Esophagus muscularis mucosa (tissue), 4 donors: Measurements from ENCODE around the gene ABHD8. TPM values are rescaled to one million over a fixed set of nuclear protein-coding genes. Genes with fewer than 3 reads are reported as not detected.

Experiments used
- DNase-seq: peaks from one replicate; pipeline ENCODE4 v3.0.0-alpha.2; 2017; ENCODE audit errors: extremely low spot score
- H3K27ac ChIP-seq, 4 donors: fragments of 200-600 bp; sonication (generic); replicated peaks in 1 of 4; 1 replicate in 3 of 4; 2 replicates in 1 of 4; pipeline ENCODE4 v1.5.1; 2016 to 2019; ENCODE audit warnings: mild to moderate bottlenecking in 1 of 4
- H3K27me3 ChIP-seq, 4 donors: fragments of 200-600 bp; sonication (generic); one replicate each; pipeline versions ENCODE4 v1.5.1 to v1.6.0; 2016 to 2019
- H3K36me3 ChIP-seq, 4 donors: fragments of 200-600 bp; sonication (generic); one replicate each; pipeline ENCODE4 v1.5.1; 2016 to 2019
- H3K4me1 ChIP-seq, 4 donors: fragments of 200-600 bp; sonication (generic); one replicate each; pipeline ENCODE4 v1.5.1; 2016 to 2019
- H3K4me3 ChIP-seq, 4 donors: fragments of 200-600 bp; sonication (generic); 1 replicate in 2 of 4; 2 replicates in 2 of 4; pipeline ENCODE4 v1.5.1; 2016 to 2019; ENCODE audit warnings: mild to moderate bottlenecking in 4 of 4, moderate library complexity in 1 of 4
- H3K9me3 ChIP-seq, 4 donors: fragments of 200-600 bp; sonication (generic); 1 replicate in 3 of 4; 2 replicates in 1 of 4; pipeline ENCODE4 v1.5.1; 2016 to 2019
- EP300 ChIP-seq: sonication (generic); formaldehyde crosslinking; IDR thresholded peaks from one replicate; pipeline ENCODE4 v1.6.1; 2017; ENCODE audit warnings: antibody characterized with exemption
- POLR2A ChIP-seq: fragments of 450-650 bp; IDR thresholded peaks from one replicate; pipeline ENCODE4 v1.6.1; 2017; ENCODE audit warnings: antibody characterized with exemption, moderate library complexity, mild to moderate bottlenecking, low read depth
- POLR2AphosphoS5 ChIP-seq, 2 donors: sonication (generic); formaldehyde crosslinking; IDR thresholded peaks; one replicate each; pipeline ENCODE4 v1.6.1; 2017; ENCODE audit warnings: antibody characterized with exemption in 2 of 2
- WGBS: methylation state at CpG from one replicate; pipeline ENCODE4 v1.1.5; 2018; 5-methylcytosine and 5-hydroxymethylcytosine counted together
- intact Hi-C: fragments of 100-400 bp; cut with DNase I; formaldehyde crosslinking; loops from one replicate; pipeline ENCODE4 v1.15.1; 2023
- total RNA-seq, 4 donors: library from RNA; depleted of rRNA; stranded (reverse); fragments of >200 nt; gene quantifications; one replicate each; pipeline versions ENCODE4 v1.1.0 to v1.2.1, GENCODE V29; 2016
- TF ChIP-seq, protein P1 (sequence below), 3 experiments: fragments of 200-600 bp in 2 of 3; fragments of 450-650 bp in 1 of 3; sonication (generic) in 2 of 3; IDR thresholded peaks; one replicate each; pipeline ENCODE4 v1.5.1; 2017 to 2019; ENCODE audit warnings: antibody characterized with exemption in 3 of 3, mild to moderate bottlenecking in 2 of 3, moderate library complexity in 1 of 3

The ABHD8 gene
- total RNA-seq, 4 donors from 2014 or later, result 14.7 to 35.4 (median 28.1) TPM

DNA sequence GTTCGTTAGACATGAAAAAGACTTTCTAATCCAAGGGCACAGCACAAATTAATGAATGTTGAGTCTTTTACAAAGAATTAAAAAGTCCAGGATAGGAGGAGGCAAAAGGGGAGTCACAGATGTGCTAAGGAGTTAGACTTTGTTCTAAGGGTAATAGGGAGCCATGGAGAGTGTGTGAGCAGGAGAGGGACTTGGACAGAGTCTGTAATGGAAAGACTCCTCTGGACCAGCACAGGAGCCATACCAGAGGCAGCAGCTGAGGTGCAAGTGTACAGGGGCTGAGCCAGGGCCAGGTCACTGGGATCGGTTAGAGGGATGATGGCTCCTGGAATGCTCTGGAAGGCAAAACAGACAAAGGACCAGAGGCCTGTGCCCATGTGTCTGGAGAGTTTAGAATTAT lies 44.7 kb upstream of the ABHD8 start:
- no peak overlapping the region for H3K4me3 ChIP-seq
- 65% methylated on average over 2 of the region's 2 CpGs for WGBS

GRCh38 chr19:17347361-17347760 lies 44.1 kb upstream of the ABHD8 start:
- intact Hi-C loops, result loop anchor here (2.0 to 5.0 kb wide), 2 partner anchors 39 to 120 kb away; no protein-coding TSS in a partner anchor
- H3K4me1 ChIP-seq, result peaks cover 28 to 44% (median 37%) of the 10 kb centered on the region in 4 donors
- WGBS, result 23% methylated on average over 6 of the region's 6 CpGs
- no peak for DNase-seq
- no peak overlapping the region for H3K4me3 ChIP-seq
- peaks cover 0 to 3% (median under 1%) of the 10 kb centered on the region in 4 donors for H3K36me3 ChIP-seq
- peak overlapping the region; percentile 38 to 69 (median 50) for H3K27ac ChIP-seq
- no peak for TF ChIP-seq POLR2AphosphoS5 (IDR thresholded peaks at IDR 0.05)
- no peak for TF ChIP-seq POLR2A
- TF ChIP-seq EP300, result no peak
- TF ChIP-seq, protein P1, sequence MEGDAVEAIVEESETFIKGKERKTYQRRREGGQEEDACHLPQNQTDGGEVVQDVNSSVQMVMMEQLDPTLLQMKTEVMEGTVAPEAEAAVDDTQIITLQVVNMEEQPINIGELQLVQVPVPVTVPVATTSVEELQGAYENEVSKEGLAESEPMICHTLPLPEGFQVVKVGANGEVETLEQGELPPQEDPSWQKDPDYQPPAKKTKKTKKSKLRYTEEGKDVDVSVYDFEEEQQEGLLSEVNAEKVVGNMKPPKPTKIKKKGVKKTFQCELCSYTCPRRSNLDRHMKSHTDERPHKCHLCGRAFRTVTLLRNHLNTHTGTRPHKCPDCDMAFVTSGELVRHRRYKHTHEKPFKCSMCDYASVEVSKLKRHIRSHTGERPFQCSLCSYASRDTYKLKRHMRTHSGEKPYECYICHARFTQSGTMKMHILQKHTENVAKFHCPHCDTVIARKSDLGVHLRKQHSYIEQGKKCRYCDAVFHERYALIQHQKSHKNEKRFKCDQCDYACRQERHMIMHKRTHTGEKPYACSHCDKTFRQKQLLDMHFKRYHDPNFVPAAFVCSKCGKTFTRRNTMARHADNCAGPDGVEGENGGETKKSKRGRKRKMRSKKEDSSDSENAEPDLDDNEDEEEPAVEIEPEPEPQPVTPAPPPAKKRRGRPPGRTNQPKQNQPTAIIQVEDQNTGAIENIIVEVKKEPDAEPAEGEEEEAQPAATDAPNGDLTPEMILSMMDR (IDR thresholded peaks at IDR 0.05), result no peak
- no peaks in the 10 kb centered on the region for H3K9me3 ChIP-seq
- H3K27me3 ChIP-seq, result peaks cover 0 to 34% (median 0%) of the 10 kb centered on the region in 4 donors

More for the DNA sequence above, 44.7 kb upstream of the ABHD8 start:
- DNase-seq, result no peak
- Histone ChIP-seq H3K27ac (peak overlapping the region; percentile 38 to 69 (median 50)), H3K27me3 (peaks cover 0 to 39% (median 0%) of the 10 kb centered on the region in 4 donors), H3K9me3 (no peaks in the 10 kb centered on the region), H3K4me1 (peaks cover 31 to 47% (median 40%) of the 10 kb centered on the region in 4 donors), H3K36me3 (no peaks in the 10 kb centered on the region)
- intact Hi-C loops, result loop anchor here (2.0 to 5.0 kb wide), 2 partner anchors 39 to 119 kb away; no protein-coding TSS in a partner anchor
- TF ChIP-seq POLR2A (no peak), POLR2AphosphoS5 (IDR thresholded peaks at IDR 0.05) (no peak), EP300 (no peak)
- TF ChIP-seq, protein P1 (IDR thresholded peaks at IDR 0.05), result no peak

DNA sequence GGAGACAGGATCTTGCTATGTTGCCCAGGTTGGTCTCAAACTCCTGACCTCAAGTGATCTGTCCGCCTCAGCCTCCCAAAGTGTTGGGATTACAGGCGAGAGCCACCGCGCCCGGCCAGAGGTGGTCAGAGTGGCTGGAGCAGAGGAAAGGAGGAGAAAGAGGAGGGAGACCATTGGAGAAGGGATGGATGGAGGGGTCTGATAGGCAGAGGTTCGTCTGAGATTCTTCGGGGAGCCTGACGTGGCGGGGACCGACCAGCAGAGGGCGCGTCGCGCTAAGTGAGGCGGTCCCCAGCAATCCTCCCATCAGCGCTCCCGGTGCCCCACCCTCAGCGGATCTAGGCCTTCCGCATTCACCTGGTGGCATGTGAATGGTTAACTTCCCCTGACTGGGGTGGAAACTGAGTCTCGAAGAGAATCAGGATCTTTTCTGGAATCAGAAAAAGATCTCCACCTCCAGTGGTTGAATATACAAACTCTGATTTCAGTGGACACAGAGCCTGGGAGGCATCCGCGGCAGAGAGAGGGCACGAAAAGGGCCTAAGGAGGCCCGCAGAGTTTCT lies 43.0 kb upstream of the ABHD8 start:
- TF ChIP-seq, protein P1 (IDR thresholded peaks at IDR 0.05), result peak in 2 of 3 experiments; percentile 91 to 96
- TF ChIP-seq POLR2AphosphoS5 (IDR thresholded peaks at IDR 0.05), result peak in 1 of 2 donors; percentile 30
- no peak for TF ChIP-seq POLR2A
- intact Hi-C loops, result loop anchor here (2.0 to 5.0 kb wide), 2 partner anchors 41 to 121 kb away; no protein-coding TSS in a partner anchor
- H3K9me3 ChIP-seq, result no peaks in the 10 kb centered on the region
- no peak overlapping the region for H3K4me3 ChIP-seq
- no peak for DNase-seq
- peaks cover 28 to 39% (median 33%) of the 10 kb centered on the region in 4 donors for H3K4me1 ChIP-seq
- 17% methylated on average over 20 of the region's 24 CpGs for WGBS
- H3K27ac ChIP-seq, result peak overlapping the region; percentile 38 to 69 (median 50)
- peaks cover 0 to 22% (median 0%) of the 10 kb centered on the region in 4 donors for H3K27me3 ChIP-seq
- H3K36me3 ChIP-seq, result peaks cover 0 to 15% (median 7%) of the 10 kb centered on the region in 4 donors

- DNase-seq, result no peak
- intact Hi-C loops, result no loop called here
- no peaks in the 10 kb centered on the region for H3K27me3 ChIP-seq
- 87% methylated on average over 7 of the region's 7 CpGs for WGBS
- TF ChIP-seq POLR2A (no peak), EP300 (no peak), POLR2AphosphoS5 (IDR thresholded peaks at IDR 0.05) (no peak)
- TF ChIP-seq, protein P1 (IDR thresholded peaks at IDR 0.05), result no peak
- no peaks in the 10 kb centered on the region for H3K9me3 ChIP-seq
- H3K4me1 ChIP-seq, result peaks cover 19 to 36% (median 29%) of the 10 kb centered on the region in 4 donors
- no peak overlapping the region for H3K27ac ChIP-seq
- peaks cover 0 to 31% (median 15%) of the 10 kb centered on the region in 4 donors for H3K36me3 ChIP-seq
- no peak overlapping the region for H3K4me3 ChIP-seq
Measured at GRCh38 chr19:17341845-17342244, 38.6 kb upstream of the ABHD8 start.
